ENCODE results near the gene CCDC27. TPM values are rescaled to one million over a fixed set of nuclear protein-coding genes. Genes with fewer than 3 reads are reported as not detected.

CCDC27 gene
- total RNA-seq, 1 experiment from 2014 or later: not detected

- no peak for DNase-seq (ENCODE audit: low spot score)
- in situ Hi-C loops (cut with HindIII; ENCODE audit: low sequenced_read_pairs): no loop called here
These were observed 18.2 kb upstream of the CCDC27 start for GRCh38 chr1:3733883-3734589.

DNA sequence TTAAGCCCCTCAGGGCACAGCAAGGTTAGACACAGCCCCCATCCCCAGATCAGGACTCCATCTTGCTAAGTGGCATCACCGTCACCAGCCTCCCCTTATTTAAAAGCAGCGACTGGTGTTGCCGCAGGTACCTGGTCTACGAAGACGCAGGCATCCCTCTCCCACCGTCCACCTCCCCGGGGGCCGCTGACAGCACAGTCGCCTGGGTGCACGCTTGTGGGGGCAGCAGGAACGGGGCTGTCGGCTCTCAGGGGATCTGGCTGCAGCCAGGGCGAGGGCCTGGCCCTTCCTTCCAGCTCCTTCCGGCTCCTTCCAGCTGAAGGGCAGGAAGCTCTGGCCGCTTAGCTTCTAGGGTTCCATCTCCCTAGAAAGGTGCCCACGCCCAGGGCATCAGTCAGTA lies 17.6 kb upstream of the CCDC27 start:
- no peak for DNase-seq (ENCODE audit: low spot score)
- in situ Hi-C loops (cut with HindIII; ENCODE audit: low sequenced_read_pairs): no loop called here

- DNase-seq (ENCODE audit: low spot score): no peak
These were observed 17.1 kb upstream of the CCDC27 start for GRCh38 chr1:3735027-3735681.

GRCh38 chr1:3735688-3736087 lies 16.6 kb upstream of the CCDC27 start:
- no peak for DNase-seq (ENCODE audit: low spot score)
- in situ Hi-C loops (cut with HindIII; ENCODE audit: low sequenced_read_pairs): no loop called here

More at GRCh38 chr1:3735027-3735681, 17.1 kb upstream of the CCDC27 start:
- in situ Hi-C loops (cut with HindIII; ENCODE audit: low sequenced_read_pairs): no loop called here

GRCh38 chr1:3736131-3736561 lies 16.1 kb upstream of the CCDC27 start:
- in situ Hi-C loops (cut with HindIII; ENCODE audit: low sequenced_read_pairs): no loop called here
- no peak for DNase-seq (ENCODE audit: low spot score)

- in situ Hi-C loops (cut with HindIII; ENCODE audit: low sequenced_read_pairs): no loop called here
- no peak for DNase-seq (ENCODE audit: low spot score)
These were observed 15.5 kb upstream of the CCDC27 start for GRCh38 chr1:3736708-3737107.

DNA sequence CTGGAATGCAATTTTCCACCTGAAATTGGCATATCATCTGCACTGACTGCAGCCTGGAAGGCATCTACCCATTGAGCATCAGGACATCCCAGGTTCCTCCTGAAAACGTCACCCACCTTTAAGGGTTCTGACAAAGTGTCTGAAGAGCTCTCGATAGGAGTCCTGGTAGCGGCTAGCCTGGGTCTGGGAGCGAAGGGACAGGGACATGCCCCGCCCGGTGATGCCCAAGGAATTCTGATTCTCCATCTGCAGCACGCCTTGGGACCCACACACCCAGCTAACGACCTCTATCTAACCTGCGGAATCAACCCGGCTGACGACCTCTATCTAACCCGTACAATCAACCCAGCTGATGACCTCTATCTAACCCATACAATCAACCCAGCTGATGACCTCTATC lies 13.3 kb upstream of the CCDC27 start:
- in situ Hi-C loops (cut with HindIII; ENCODE audit: low sequenced_read_pairs): no loop called here
- DNase-seq (ENCODE audit: low spot score): no peak

DNA sequence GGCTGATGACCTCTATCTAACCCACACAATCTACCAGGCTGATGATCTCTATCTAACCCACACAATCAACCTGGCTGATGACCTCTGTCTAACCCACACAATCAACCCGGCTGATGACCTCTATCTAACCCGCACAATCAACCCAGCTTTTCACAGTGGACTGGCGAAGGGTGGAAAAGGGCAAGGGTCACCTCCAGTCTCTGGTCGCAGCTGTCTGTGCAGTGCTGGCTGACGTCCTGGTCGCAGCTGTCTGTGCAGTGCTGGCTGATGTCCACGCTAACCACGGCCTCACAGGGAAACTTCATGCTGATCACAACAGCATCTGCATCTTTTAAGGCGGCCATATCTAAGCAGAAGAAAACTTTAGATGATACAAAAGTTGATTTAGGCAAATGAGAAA lies 12.2 kb upstream of the CCDC27 start:
- no peak for DNase-seq (ENCODE audit: low spot score)
- in situ Hi-C loops (cut with HindIII; ENCODE audit: low sequenced_read_pairs): loop anchor here (10.0 kb wide), 1 partner anchor 95 kb away; no protein-coding TSS in a partner anchor

- in situ Hi-C loops (cut with HindIII; ENCODE audit: low sequenced_read_pairs): loop anchor here (10.0 kb wide), 1 partner anchor 96 kb away; no protein-coding TSS in a partner anchor
- DNase-seq (ENCODE audit: low spot score): no peak
These were observed 11.5 kb upstream of the CCDC27 start for GRCh38 chr1:3740752-3741151.

GRCh38 chr1:3741566-3742438 lies 10.4 kb upstream of the CCDC27 start:
- in situ Hi-C loops (cut with HindIII; ENCODE audit: low sequenced_read_pairs): loop anchor here (10.0 kb wide), 1 partner anchor 97 kb away; no protein-coding TSS in a partner anchor

DNA sequence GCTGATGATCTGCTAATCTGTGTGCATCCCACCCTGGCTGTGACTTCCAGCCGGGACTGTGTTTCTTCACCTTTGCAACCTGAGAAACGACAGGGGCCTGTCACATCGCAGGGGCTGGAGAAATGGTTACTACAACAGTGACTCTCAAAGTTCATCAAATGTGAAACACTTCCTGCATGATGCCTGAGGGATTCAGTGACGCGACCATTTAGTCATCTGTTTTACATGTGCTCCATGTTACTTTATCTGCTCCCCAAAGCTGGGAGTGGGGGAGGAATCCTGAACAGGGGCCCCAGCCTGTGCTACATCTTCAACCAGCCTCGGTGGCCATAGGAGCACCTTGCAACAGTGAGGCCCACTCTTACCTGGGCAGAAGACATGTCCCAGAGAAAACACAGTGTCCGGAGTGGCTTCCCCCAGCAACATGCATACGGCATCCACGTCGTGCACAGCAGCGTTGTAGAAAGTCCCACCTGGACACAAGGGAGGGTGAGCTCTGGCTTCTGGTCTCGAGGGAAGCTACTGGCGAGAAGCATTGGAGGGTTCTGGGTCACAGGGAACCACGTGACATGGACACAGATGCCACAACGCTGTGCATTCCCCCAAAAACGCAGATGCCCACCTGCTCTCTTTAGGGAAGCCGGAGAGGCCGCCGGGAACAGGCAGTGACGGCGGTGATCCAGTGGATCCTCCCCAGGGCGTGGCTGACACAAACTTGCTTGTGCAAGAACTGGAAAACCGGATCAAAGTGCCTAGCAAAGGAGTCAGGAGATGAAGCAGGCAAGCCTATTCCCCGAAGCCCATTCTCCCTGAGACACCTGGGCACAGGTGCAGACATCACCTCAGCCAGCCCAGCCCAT lies 9.6 kb upstream of the CCDC27 start:
- DNase-seq (ENCODE audit: low spot score): no peak
- in situ Hi-C loops (cut with HindIII; ENCODE audit: low sequenced_read_pairs): loop anchor here (10.0 kb wide), 1 partner anchor 98 kb away; no protein-coding TSS in a partner anchor

More at GRCh38 chr1:3741566-3742438, 10.4 kb upstream of the CCDC27 start:
- DNase-seq (ENCODE audit: low spot score): no peak

DNA sequence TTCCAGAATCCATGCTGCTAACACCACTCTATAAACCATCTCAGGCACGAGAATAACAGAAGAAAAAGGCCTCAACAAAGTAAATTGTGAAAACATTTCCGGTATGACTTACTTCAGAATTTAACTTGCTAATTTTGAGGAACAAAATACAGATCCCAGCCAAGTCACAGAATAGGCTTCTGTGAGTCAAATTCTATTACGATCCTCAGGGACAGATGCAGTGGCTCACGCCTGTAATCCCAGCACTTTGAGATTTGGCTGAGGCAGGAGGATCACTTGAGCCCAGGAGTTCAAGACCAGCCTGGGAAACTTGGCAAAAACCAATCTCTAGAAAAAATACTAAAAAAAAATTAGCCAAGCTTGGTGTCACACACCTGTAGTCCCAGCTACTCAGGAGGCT lies 8.8 kb upstream of the CCDC27 start:
- in situ Hi-C loops (cut with HindIII; ENCODE audit: low sequenced_read_pairs): loop anchor here (10.0 kb wide), 1 partner anchor 99 kb away; no protein-coding TSS in a partner anchor
- no peak for DNase-seq (ENCODE audit: low spot score)

DNA sequence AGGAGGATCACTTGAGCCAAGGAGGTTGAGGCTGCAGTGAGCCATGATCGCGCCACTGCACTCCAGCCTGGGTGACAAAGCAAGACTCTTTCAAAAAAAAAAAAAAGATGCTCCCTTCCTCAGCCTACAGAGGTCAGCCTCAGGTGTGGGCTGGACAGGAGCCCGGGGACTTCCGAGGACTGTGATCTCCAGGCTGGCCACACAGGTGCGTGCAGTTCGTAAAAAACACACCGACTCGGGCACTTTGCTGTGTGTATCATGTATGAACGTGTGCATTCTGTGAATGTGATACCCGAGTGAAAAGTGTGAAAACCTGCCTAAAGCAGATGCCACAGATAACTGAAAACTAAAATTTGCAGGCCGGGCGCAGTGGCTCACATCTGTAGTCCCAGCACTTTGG lies 8.4 kb upstream of the CCDC27 start:
- DNase-seq (ENCODE audit: low spot score): no peak
- in situ Hi-C loops (cut with HindIII; ENCODE audit: low sequenced_read_pairs): loop anchor here (10.0 kb wide), 1 partner anchor 99 kb away; no protein-coding TSS in a partner anchor

DNA sequence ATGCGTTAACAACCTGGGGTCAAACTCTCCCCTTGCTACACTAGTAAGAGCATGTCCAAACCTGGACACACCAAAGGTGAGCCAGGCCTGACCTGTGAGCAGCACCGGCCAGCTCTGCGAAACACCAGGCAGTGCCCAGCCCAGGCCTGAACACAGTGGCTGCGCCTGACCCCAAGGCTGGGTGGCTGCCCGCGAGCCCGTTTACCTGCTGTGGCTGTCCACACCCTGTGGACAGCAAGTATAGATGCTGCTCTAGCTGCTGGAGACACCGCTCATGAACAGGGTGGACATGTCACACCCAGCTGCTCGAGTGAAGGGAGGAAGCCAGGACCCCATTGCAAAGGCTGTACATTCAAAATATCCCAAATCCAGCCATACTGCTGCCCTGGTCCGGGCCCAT lies 7.6 kb upstream of the CCDC27 start:
- in situ Hi-C loops (cut with HindIII; ENCODE audit: low sequenced_read_pairs): loop anchor here (10.0 kb wide), 1 partner anchor 100 kb away; no protein-coding TSS in a partner anchor
- no peak for DNase-seq (ENCODE audit: low spot score)

DNA sequence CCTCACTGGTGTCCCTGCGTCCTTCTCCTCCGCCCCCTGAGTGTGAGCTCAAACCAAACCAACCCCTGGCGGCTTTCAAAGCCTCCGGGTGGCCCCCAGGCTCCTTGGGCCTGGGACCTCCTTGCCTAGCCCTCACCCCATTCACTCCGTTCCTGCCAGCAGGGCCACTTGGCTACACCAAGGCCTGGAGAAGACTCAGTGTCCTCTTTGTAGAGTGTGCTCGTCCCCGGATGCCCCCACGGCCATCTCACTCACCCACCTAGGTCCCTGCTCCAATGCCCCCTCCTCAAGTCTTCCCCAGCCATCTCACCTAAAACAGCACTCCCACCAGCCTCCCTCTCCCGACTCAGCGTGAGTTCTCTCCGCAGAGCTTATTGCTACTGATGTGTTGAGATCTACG lies 7.2 kb upstream of the CCDC27 start:
- in situ Hi-C loops (cut with HindIII; ENCODE audit: low sequenced_read_pairs): loop anchor here (10.0 kb wide), 1 partner anchor 100 kb away; no protein-coding TSS in a partner anchor
- no peak for DNase-seq (ENCODE audit: low spot score)

DNA sequence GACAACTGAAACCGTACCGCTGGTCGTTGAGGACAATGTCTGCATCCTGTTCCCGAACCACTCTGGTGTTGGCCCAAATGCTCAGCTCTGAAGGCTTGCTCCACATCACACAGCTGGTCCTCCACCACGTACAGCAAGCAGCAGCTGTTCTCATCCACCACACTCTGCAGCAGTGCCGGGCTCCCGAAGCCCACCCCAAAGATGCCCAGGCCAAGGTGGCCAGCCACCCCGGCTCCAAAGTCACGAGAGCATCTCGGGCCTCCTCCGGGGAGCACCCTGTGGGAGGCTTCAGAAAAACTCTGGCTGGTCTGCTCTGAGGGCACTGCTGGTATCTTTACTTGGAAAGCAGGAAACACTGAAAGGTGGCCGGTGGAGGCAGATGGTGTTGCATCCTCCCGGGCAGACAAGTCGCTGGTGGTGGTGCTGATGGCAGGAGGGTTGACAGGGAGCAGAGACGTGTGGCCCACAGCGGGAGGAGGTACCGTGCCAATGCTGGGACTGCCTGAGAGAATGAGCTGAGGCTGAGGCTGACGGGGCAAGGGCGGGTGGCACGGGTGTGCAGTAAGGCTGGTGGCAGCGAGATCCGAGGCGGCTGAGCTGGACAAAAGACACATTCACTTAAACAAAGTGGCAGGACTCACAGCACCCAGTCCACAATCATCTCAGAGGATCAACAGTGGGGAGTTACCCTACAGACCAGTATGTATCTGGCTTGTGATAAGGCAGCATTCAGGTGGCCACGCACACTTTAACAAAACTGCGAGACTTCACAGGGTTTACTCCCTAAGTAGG lies 6.5 kb upstream of the CCDC27 start:
- peak; percentile 85 for DNase-seq (ENCODE audit: low spot score)
- in situ Hi-C loops (cut with HindIII; ENCODE audit: low sequenced_read_pairs): loop anchor here (10.0 kb wide), 1 partner anchor 101 kb away; no protein-coding TSS in a partner anchor

GRCh38 chr1:3746389-3746829 lies 5.8 kb upstream of the CCDC27 start:
- no peak for DNase-seq (ENCODE audit: low spot score)
- in situ Hi-C loops (cut with HindIII; ENCODE audit: low sequenced_read_pairs): loop anchor here (10.0 kb wide), 1 partner anchor 102 kb away; no protein-coding TSS in a partner anchor

Data from G401 (cell line).